Neuron (in vitro differentiated cells): Measurements from ENCODE around the gene MB21D2.

Experiments
- H2AFZ ChIP-seq: one replicate; pipeline ENCODE4 v1.6.1; 2013; ENCODE audit warnings: low read depth, mild to moderate bottlenecking, inconsistent platforms, low read length, moderate library complexity
- H3K27me3 ChIP-seq: one replicate; pipeline ENCODE4 v1.6.1; 2013; ENCODE audit warnings: low read length; ENCODE audit not compliant: insufficient read depth
- H3K36me3 ChIP-seq: one replicate; pipeline ENCODE4 v1.6.1; 2013; ENCODE audit warnings: low read length; ENCODE audit not compliant: insufficient read depth
- H3K4me1 ChIP-seq: one replicate; pipeline ENCODE4 v1.6.1; 2013; ENCODE audit warnings: low read length; ENCODE audit not compliant: insufficient read depth
- H3K4me3 ChIP-seq: 2 replicates; pipeline ENCODE4 v1.5.1; 2013; ENCODE audit warnings: mild to moderate bottlenecking, low read length, moderate library complexity
- H3K9me3 ChIP-seq: one replicate; pipeline ENCODE4 v1.6.1; 2013; ENCODE audit warnings: low read length

MB21D2 gene

DNA sequence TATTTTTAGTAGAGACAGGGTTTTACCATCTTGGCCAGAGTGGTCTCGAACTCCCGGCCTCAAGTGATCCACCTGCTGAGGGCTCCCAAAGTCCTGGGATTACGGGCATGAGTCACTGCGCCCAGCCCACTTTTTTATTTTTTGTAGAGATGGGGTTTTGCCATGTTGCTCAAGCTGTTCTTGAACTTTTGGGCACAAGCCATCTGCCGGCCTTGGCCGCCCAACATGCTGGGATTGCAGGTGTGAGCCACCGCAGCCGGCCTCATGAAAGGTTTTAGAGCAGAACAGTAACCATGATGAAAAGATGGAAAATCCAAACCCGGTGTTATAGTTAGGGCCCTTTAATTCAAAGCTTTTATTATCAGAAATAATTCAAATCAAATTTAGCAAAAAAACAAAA is 15.6 kb upstream of the MB21D2 start:
- Histone ChIP-seq H2AFZ (no peak overlapping the region), H3K4me3 (no peak overlapping the region), H3K27me3 (no peaks in the 10 kb centered on the region), H3K4me1 (no peaks in the 10 kb centered on the region), H3K9me3 (no peaks in the 10 kb centered on the region), H3K36me3 (no peaks in the 10 kb centered on the region)

GRCh38 chr3:192931825-192932224 is 14.2 kb upstream of the MB21D2 start:
- peaks cover 2% of the 10 kb centered on the region for H3K4me1 ChIP-seq
- no peak overlapping the region for H3K4me3 ChIP-seq
- no peak overlapping the region for H2AFZ ChIP-seq
- H3K9me3 ChIP-seq = no peaks in the 10 kb centered on the region
- no peaks in the 10 kb centered on the region for H3K36me3 ChIP-seq
- no peaks in the 10 kb centered on the region for H3K27me3 ChIP-seq

DNA sequence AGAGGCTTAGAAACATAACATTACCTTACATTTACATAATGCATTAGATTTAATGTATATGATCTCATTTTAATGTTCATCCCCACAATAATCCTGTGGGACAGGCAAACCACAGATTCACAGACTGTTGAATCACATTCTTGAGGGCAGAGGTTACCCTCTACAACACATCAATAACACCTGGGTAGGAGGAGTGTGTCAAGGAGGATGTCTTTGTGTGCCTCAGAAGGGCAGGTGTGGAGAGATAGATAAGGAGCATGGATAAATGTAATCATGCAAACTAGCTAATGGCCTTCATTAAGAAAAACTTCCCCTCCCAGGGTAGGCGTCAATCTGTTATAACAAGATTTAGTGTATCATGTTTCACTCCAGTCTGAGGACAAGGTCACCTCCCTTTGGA is 12.9 kb upstream of the MB21D2 start:
- Histone ChIP-seq H3K4me3 (no peak overlapping the region), H2AFZ (no peak overlapping the region), H3K36me3 (no peaks in the 10 kb centered on the region), H3K9me3 (no peaks in the 10 kb centered on the region), H3K27me3 (no peaks in the 10 kb centered on the region), H3K4me1 (peaks cover 2% of the 10 kb centered on the region)

DNA sequence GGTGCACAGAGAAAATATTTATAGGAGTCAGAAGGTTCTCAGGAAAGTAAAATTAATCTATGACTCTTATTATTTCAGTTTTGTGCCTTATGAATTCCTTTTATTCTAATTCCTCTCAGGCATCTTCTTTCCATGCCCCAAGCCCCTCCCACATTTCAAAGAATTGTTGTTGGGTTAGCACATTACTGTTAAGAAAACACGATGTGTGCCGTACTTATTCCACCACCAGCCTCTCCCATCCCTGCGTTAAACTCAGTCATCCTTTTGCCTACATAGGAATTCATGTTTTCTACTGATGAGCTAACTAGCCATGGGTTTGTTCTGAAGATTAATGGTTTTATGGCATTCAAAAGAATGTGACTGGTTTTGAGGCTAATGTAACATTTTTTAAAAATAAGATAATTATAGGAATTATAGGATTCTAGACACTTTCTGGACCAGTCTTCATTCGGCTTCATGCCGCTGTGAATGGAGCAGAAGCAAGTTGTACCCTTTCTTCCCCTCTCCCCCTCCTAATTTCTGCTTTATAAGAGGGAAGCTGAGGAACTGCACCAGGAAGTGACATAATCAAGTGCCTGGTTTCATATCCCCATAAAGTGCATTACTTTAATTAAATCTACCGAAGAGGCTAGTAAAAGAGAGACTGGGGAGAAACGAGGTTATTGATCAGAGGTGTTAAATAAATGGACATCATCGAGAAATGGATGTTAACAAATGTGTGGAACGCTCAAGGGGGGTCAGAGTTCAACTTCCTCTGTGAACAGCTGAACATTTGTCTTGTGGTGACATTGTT is 12.3 kb upstream of the MB21D2 start:
- Histone ChIP-seq H3K4me3 (no peak overlapping the region), H2AFZ (no peak overlapping the region), H3K4me1 (peaks cover 2% of the 10 kb centered on the region), H3K27me3 (no peaks in the 10 kb centered on the region), H3K36me3 (no peaks in the 10 kb centered on the region), H3K9me3 (no peaks in the 10 kb centered on the region)

DNA sequence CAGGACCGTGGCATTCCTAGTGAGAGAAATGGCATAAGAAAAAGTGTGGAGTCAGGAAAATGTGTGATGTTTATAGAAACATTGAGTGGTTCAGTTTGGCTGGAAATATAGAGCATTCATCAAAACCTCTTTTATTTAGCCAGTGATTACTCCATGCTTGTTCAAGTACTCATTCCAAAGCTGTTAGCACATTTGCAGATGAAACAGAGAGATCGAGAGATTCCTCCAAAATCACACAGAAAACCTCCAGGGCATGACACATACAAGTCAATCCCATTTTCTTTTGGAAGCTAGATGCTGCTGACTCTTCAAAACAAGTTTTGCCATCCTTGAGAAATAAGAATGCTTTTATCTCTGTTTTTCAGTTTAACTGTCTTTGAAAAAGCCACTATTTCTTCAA is 11.5 kb upstream of the MB21D2 start:
- H2AFZ ChIP-seq = no peak overlapping the region
- H3K36me3 ChIP-seq = no peaks in the 10 kb centered on the region
- H3K27me3 ChIP-seq = no peaks in the 10 kb centered on the region
- H3K9me3 ChIP-seq = no peaks in the 10 kb centered on the region
- no peak overlapping the region for H3K4me3 ChIP-seq
- peaks cover 2% of the 10 kb centered on the region for H3K4me1 ChIP-seq

- H2AFZ ChIP-seq = no peak overlapping the region
- H3K9me3 ChIP-seq = no peaks in the 10 kb centered on the region
- peaks cover 2% of the 10 kb centered on the region for H3K4me1 ChIP-seq
- no peaks in the 10 kb centered on the region for H3K36me3 ChIP-seq
- no peaks in the 10 kb centered on the region for H3K27me3 ChIP-seq
- H3K4me3 ChIP-seq = no peak overlapping the region
Measured at GRCh38 chr3:192928720-192929119, 11.1 kb upstream of the MB21D2 start.

DNA sequence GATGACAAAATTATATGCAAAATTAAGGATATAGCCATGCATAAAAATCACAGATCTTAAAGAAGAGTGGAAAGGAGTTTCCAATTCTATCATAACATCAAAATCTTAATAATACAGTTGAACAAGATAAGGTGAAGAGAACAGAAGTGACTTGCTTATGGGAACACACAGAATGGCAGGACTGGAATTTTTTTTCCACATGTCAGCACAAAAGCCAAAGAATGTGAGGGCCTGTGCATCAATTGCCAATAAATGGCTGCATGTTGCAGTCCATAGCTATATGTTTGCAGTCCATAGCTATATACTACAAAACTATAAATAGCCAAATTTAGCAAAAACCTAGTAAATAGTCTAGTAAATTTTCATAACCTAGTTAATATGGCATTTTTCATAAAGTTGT is 10.4 kb upstream of the MB21D2 start:
- Histone ChIP-seq H3K27me3 (no peaks in the 10 kb centered on the region), H3K4me1 (peaks cover 2% of the 10 kb centered on the region), H3K9me3 (no peaks in the 10 kb centered on the region), H3K4me3 (no peak overlapping the region), H3K36me3 (no peaks in the 10 kb centered on the region), H2AFZ (no peak overlapping the region)

DNA sequence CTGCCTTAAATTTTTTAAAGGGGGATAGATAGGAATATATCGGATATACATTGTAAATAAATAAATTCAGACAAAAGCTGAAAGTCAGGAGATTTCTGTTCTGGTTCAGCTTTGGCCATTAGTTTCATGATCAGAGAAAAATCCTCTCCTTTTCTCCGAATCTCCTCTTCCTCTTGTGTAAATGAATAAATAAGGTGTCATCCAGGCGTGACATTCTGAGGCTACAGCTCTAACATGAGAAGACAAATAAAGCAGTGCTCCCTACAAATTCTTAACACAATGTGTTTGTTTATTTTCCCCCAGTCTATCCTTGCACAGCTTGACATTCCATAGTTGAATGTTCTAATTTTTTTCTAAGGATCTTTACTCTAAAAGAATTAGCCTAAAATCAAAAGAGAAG is 9.4 kb upstream of the MB21D2 start:
- H3K27me3 ChIP-seq = no peaks in the 10 kb centered on the region
- no peaks in the 10 kb centered on the region for H3K36me3 ChIP-seq
- peaks cover 5% of the 10 kb centered on the region for H3K4me1 ChIP-seq
- H3K9me3 ChIP-seq = no peaks in the 10 kb centered on the region
- H3K4me3 ChIP-seq = no peak overlapping the region
- no peak overlapping the region for H2AFZ ChIP-seq

DNA sequence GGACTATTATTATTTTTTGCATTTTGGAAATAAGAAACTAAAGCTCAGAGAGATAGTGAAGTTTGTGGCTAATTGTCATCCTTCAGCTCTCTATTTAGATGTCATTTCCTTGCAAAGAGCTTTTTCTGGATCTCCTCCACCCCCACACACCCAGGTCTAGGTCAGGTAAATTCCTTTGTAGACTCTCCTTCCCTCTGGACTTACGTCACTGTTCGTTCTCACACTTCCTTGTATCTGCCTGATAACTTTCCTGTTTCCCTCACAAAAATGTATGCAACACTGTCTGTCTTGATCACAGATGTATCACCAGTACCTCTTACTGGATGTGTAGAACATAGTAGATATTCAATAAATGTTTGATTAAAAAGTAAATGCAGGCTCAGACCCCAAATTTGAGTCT is 6.1 kb upstream of the MB21D2 start:
- Histone ChIP-seq H3K9me3 (no peaks in the 10 kb centered on the region), H3K4me1 (peaks cover 7% of the 10 kb centered on the region), H3K4me3 (no peak overlapping the region), H2AFZ (no peak overlapping the region), H3K27me3 (peaks cover 3% of the 10 kb centered on the region), H3K36me3 (no peaks in the 10 kb centered on the region)

GRCh38 chr3:192921793-192922192 is 4.1 kb upstream of the MB21D2 start:
- Histone ChIP-seq H2AFZ (no peak overlapping the region), H3K9me3 (no peaks in the 10 kb centered on the region), H3K36me3 (no peaks in the 10 kb centered on the region), H3K27me3 (peaks cover 3% of the 10 kb centered on the region), H3K4me1 (peaks cover 7% of the 10 kb centered on the region), H3K4me3 (no peak overlapping the region)

GRCh38 chr3:192920411-192920810 is 2.8 kb upstream of the MB21D2 start:
- peaks cover 3% of the 10 kb centered on the region for H3K27me3 ChIP-seq
- H3K4me1 ChIP-seq = peaks cover 17% of the 10 kb centered on the region
- H3K9me3 ChIP-seq = no peaks in the 10 kb centered on the region
- no peak overlapping the region for H2AFZ ChIP-seq
- H3K4me3 ChIP-seq = no peak overlapping the region
- no peaks in the 10 kb centered on the region for H3K36me3 ChIP-seq

DNA sequence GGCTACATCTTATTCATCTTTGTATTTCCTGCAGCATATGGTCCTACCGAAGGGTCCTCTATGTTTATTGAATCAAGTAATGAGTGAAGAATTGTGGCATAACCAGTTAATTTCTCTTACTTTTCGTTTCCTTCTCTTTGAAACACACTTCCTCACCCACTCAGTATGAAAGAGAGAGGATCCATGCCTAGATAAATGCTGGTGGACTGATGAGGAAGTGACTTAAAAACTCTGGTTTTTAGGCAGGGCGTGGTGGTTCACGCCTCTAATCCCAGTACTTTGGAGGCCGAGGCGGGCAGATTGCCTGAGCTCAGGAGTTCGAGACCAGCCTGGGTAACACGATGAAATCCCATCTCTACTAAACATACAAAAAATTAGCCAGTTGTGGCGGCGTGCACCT is 2.2 kb upstream of the MB21D2 start:
- no peaks in the 10 kb centered on the region for H3K9me3 ChIP-seq
- no peak overlapping the region for H3K4me3 ChIP-seq
- H3K36me3 ChIP-seq = no peaks in the 10 kb centered on the region
- H2AFZ ChIP-seq = no peak overlapping the region
- peaks cover 22% of the 10 kb centered on the region for H3K4me1 ChIP-seq
- peaks cover 3% of the 10 kb centered on the region for H3K27me3 ChIP-seq

DNA sequence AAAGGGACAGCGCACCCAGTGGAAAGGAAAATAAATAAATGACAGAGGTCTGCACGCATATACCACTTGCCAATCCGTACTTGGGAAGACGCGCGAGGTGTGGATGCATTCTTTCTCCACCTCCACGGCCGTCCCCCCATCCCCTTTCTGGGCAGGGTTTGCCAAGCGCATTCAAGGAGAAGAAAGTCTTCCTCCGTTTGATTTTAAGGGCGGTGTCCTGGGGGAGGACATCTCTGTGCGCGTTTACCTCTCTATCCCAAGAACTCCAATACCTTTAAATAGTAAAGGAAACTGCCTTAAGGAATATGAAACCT is 576 bp upstream of the MB21D2 start:
- peak overlapping the region; percentile 79 for H2AFZ ChIP-seq
- H3K4me3 ChIP-seq = peak overlapping the region; percentile 83
- H3K27me3 ChIP-seq = peaks cover 3% of the 10 kb centered on the region
- H3K4me1 ChIP-seq = peaks cover 26% of the 10 kb centered on the region
- no peaks in the 10 kb centered on the region for H3K36me3 ChIP-seq
- H3K9me3 ChIP-seq = no peaks in the 10 kb centered on the region

GRCh38 chr3:192917028-192917403 is 640 bp downstream of the MB21D2 start:
- Histone ChIP-seq H2AFZ (peak overlapping the region; percentile 36), H3K36me3 (no peaks in the 10 kb centered on the region), H3K4me3 (peak overlapping the region; percentile 83), H3K9me3 (no peaks in the 10 kb centered on the region), H3K4me1 (peaks cover 24% of the 10 kb centered on the region), H3K27me3 (peaks cover 3% of the 10 kb centered on the region)
